PFSK-1 (cell line): ENCODE results near the gene SCUBE3.

Source experiments
- FOXP2 ChIP-seq: optimal IDR thresholded peaks from 2 replicates; pipeline ENCODE3; 2011; ENCODE audit warnings: borderline replicate concordance, control low read depth, inconsistent platforms; ENCODE audit not compliant: insufficient read depth; ENCODE audit errors: extremely low read length, extremely low read depth
- POLR2AphosphoS5 ChIP-seq: IDR thresholded peaks from 2 replicates; pipeline ENCODE4 v1.6.1; 2012; ENCODE audit warnings: low read depth, mild to moderate bottlenecking, control low read depth, low read length, moderate library complexity
- REST ChIP-seq, 2 experiments: IDR thresholded peaks; 2 replicates each; pipeline versions ENCODE4 v1.6.1 to v1.8.0; 2011 to 2012; ENCODE audit warnings: low read depth in 2 of 2, low read length in 2 of 2, control low read depth in 1 of 2, inconsistent platforms in 1 of 2, mild to moderate bottlenecking in 1 of 2, moderate library complexity in 1 of 2; ENCODE audit not compliant: insufficient read depth in 1 of 2
- SIN3A ChIP-seq: IDR thresholded peaks from 2 replicates; pipeline ENCODE4 v1.6.1; 2012; ENCODE audit warnings: mild to moderate bottlenecking, low read length, moderate library complexity, borderline replicate concordance; ENCODE audit not compliant: insufficient read depth
- TAF1 ChIP-seq: IDR thresholded peaks from 2 replicates; pipeline ENCODE4 v1.6.1; 2012; ENCODE audit warnings: low read length, control low read depth, borderline replicate concordance; ENCODE audit not compliant: insufficient read depth

SCUBE3 gene

DNA sequence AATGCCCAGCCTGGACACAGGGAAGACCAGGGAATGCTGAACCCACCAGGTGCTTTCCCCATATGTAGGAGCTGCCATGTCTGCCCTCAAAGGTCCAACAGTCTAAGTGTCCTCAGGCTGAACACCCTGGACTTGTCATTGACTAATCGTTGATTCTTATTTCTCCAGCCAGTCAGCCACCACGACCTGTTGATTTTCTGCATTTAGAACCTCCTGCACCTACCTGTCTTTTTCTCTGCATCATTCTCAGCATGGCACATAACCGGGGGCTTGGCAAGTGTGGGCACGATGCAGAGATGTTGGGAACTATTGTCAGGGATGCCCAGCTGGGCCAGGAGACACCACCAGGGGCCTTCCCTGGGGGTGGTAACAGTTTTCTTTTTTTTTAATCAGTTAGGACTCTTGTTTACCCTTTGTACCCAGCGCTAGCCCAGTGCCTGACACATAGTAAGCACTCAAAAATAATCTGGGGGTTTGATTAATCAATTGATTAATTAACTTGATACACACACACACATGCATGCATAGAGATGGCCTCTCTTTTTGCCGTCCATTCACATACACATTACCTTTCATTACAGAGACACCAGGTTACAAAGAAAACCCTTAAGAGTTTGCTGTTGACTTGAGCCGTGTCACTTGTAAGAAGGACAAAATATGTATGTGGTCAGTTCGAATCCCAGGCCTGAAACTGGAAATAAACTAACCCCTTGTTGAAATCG is 29.0 kb upstream of the SCUBE3 start:
- no peak for TF ChIP-seq REST (IDR thresholded peaks at IDR 0.05; ENCODE audit: insufficient read depth in 1 of 2, low read depth in 2 of 2, low read length in 2 of 2)
- TF ChIP-seq POLR2AphosphoS5: no peak
- TF ChIP-seq SIN3A: no peak
- TF ChIP-seq FOXP2: no peak
- no peak for TF ChIP-seq TAF1

DNA sequence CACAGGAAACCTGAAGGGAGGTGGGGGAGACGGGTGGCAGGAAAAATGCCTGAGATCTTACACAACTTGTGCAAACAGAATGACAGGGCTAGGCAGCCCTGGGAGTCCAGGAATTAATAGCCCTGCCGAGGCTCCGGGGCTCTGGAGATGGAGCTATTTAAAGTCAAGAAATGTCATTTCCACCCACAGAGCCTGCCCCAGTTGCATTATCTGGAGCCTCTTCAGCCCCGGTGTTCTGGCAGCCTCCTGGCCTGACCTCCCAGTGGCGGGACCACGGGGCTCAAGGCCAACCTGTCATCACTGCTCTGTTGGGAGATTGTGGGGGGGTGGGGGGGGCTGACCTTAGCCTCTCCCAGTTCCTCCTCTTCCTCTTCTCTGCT is 28.5 kb upstream of the SCUBE3 start:
- no peak for TF ChIP-seq TAF1

DNA sequence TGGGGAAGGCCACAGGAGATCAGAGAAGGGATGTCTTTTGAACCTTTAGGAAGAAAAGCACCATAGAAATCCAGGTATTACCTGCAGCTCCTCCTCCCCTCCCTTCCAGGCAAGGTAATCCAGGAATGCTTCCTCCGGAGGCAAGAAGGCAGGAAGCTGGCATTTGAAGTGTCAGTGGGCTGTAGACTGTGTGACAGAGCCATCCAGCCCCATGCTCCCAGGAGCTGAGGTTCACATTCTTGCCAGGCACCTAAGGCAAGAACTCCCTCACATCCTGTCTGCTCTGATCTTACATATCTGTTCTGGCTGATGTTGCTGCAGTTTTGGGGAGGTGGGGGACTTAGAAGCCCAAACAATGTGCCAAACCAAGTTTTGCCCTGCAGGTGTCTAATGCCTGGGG is 27.8 kb upstream of the SCUBE3 start:
- no peak for TF ChIP-seq SIN3A
- TF ChIP-seq FOXP2: no peak
- TF ChIP-seq REST (IDR thresholded peaks at IDR 0.05; ENCODE audit: insufficient read depth in 1 of 2, low read depth in 2 of 2, low read length in 2 of 2): no peak
- no peak for TF ChIP-seq POLR2AphosphoS5
- no peak for TF ChIP-seq TAF1

DNA sequence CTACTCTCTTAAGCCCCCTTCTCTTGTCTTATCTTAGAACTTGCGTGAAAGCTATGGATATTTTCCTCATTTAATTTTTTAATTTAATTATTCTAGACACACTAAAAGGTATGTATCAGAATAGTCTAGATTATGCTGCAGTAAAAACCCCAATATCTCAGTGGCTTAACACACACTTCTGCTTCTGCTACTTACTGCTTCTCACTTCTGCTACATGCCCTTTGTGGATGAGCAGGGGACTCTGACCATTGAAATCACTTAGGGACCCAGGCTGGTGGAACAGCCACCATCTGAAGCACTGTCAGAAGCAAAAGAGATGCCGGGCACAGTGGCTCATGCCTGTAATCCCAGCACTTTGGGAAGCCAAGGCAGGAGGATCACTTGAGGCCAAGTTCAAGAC is 27.2 kb upstream of the SCUBE3 start:
- TF ChIP-seq SIN3A (no peak), FOXP2 (no peak), TAF1 (no peak), POLR2AphosphoS5 (no peak), REST (IDR thresholded peaks at IDR 0.05; ENCODE audit: insufficient read depth in 1 of 2, low read depth in 2 of 2, low read length in 2 of 2) (no peak)

DNA sequence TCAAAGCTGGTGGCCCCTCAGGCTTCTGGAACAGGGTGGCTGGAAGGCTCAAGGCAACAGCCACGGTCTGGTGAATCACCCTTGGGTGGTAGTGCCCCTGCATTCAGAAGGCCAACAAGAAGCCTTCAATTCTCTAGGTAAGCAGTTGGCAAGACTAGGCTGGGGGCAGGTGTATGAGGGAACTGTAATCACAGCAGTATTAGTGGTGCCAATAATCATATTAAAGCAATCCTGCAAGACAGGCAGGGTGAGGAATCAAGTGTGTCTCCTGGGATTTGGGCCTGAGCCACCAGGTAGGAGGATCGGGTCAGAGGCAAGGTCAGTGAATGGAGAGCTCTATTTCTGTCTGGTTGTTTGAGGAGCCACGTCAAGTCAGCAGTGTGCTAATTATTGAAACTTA is 24.9 kb upstream of the SCUBE3 start:
- TF ChIP-seq REST (IDR thresholded peaks at IDR 0.05; ENCODE audit: insufficient read depth in 1 of 2, low read depth in 2 of 2, low read length in 2 of 2): no peak

DNA sequence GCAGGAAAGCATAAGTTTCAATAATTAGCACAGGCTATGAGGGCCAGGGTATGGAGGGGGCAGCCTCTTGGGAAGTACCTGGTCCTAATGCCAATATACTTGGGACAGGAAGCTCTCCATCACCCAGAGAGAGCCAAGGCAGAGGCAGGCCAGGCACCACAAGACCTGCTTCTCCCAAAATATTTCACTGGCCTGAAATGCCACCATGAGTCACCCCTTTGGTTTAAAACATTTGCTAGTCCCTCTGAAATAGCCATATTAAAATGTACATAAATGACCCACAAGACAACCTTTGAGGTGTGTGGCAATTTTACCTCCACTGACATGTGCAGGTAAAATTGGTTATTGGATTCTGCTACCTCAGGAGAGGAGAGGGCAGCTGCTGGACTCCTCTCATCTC is 23.4 kb upstream of the SCUBE3 start:
- TF ChIP-seq REST (IDR thresholded peaks at IDR 0.05; ENCODE audit: insufficient read depth in 1 of 2, low read depth in 2 of 2, low read length in 2 of 2) (no peak), POLR2AphosphoS5 (no peak), TAF1 (no peak), SIN3A (no peak), FOXP2 (no peak)
